PC-3 (cell line): Measurements from ENCODE around the gene ADARB2.

Experiments used
- EZH2 ChIP-seq: fragments of 300-600 bp; sonication (generic); IDR thresholded peaks from one replicate; pipeline ENCODE4 v1.6.1; 2017; ENCODE audit warnings: antibody characterized with exemption, mild to moderate bottlenecking, low read length; ENCODE audit not compliant: unreplicated experiment
- TF ChIP-seq, protein P1 (sequence below): fragments of 300-600 bp; sonication (generic); conservative IDR thresholded peaks from 2 replicates; pipeline ENCODE4 v1.5.1; 2017; ENCODE audit warnings: antibody characterized with exemption, low read depth, mild to moderate bottlenecking, low read length

DNA sequence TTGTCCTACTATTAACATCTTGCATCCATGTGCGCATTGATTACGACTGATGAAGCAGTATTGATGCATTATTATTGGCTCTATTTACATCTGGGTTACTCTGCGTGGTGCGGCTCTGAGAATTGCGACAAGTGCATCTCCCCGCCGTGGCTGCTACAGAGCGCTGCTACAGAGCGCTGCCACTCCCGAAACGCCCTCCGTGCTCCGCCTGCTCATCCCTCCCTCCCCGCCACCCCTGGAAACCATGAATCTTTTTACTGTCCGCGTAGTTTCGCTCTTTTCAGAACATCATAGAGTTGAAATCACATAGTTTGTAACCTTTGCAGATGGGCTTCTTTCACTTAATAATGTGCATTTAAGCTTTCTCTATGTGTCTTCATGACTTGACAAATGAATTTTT lies 74.1 kb downstream of the ADARB2 start:
- TF ChIP-seq, protein P1, sequence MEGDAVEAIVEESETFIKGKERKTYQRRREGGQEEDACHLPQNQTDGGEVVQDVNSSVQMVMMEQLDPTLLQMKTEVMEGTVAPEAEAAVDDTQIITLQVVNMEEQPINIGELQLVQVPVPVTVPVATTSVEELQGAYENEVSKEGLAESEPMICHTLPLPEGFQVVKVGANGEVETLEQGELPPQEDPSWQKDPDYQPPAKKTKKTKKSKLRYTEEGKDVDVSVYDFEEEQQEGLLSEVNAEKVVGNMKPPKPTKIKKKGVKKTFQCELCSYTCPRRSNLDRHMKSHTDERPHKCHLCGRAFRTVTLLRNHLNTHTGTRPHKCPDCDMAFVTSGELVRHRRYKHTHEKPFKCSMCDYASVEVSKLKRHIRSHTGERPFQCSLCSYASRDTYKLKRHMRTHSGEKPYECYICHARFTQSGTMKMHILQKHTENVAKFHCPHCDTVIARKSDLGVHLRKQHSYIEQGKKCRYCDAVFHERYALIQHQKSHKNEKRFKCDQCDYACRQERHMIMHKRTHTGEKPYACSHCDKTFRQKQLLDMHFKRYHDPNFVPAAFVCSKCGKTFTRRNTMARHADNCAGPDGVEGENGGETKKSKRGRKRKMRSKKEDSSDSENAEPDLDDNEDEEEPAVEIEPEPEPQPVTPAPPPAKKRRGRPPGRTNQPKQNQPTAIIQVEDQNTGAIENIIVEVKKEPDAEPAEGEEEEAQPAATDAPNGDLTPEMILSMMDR, result no peak
- TF ChIP-seq EZH2, result no peak
